ENCODE results near the gene FGD6.

Gene FGD6

DNA sequence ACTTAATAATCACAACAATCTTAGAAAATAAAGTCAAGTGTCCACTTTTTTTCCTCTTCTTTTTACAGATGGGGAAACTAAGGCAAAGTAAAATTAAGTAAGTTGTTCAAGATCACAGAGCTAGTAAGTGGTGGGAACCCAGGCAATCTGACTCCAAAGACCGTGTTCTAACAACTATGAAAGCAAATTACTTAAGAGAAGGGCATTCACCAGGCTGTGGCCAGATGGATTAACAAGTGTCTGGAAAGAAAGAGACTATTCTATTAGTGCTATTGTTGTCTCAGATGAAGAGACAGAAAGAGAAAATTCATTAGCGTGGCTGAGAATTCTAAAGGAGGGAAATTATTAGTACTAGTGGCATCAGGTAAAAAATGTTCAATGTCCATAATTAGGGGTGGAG lies 48.5 kb downstream of the FGD6 start:
- Histone ChIP-seq H3K4me1 (ENCODE audit: control insufficient read depth in 2 of 2, insufficient read depth in 1 of 2, low read depth in 1 of 2, low read length in 2 of 2) (peaks cover 0 to 2% of the 10 kb centered on the region in 2 donors), H4K8ac (ENCODE audit: low read depth, low read length) (no peak overlapping the region), H2BK15ac (ENCODE audit: low read length) (no peak overlapping the region), H3K18ac (ENCODE audit: low read length) (no peak overlapping the region), H3K27ac (replicated peaks; ENCODE audit: low read length) (peak overlapping the region; percentile 63), H3K23ac (ENCODE audit: low read depth, low read length, poor library complexity) (no peak overlapping the region), H3K9ac (ENCODE audit: low read depth, low read length, poor library complexity) (no peak overlapping the region), H3K27me3 (ENCODE audit: control insufficient read depth in 3 of 3, insufficient read depth in 3 of 3, low read depth in 1 of 3, low read length in 3 of 3) (no peaks in the 10 kb centered on the region), H3K36me3 (replicated peaks in 1 of 2; ENCODE audit: control insufficient read depth in 2 of 2, insufficient read depth in 2 of 2, low read length in 2 of 2) (peaks cover 2 to 47% of the 10 kb centered on the region in 2 donors), H2BK12ac (ENCODE audit: low read length) (no peak overlapping the region), H2BK120ac (ENCODE audit: low read depth, low read length) (no peak overlapping the region), H4K91ac (ENCODE audit: low read depth, low read length, poor library complexity) (no peak overlapping the region), H3K4me2 (ENCODE audit: insufficient read depth, low read length, poor library complexity, severe bottlenecking) (no peak overlapping the region), H3K14ac (ENCODE audit: low read length) (no peak overlapping the region), H2AFZ (ENCODE audit: low read length) (no peak overlapping the region), H3K4ac (ENCODE audit: low read length) (no peak overlapping the region), H2BK5ac (ENCODE audit: low read length) (no peak overlapping the region), H3K9me3 (replicated peaks in 1 of 2; ENCODE audit: control insufficient read depth in 2 of 2, insufficient read depth in 1 of 2, low read depth in 1 of 2, low read length in 2 of 2) (no peaks in the 10 kb centered on the region), H2AK5ac (ENCODE audit: low read depth, low read length) (no peak overlapping the region), H3K79me1 (ENCODE audit: low read depth, low read length) (no peaks in the 10 kb centered on the region), H3K4me3 (ENCODE audit: low read length in 2 of 2) (no peak overlapping the region)
- DNase-seq (ENCODE audit: low spot score) = peak; percentile 26
- no CpG with 5 or more reads among the region's 2 CpGs for WGBS, 2 donors (ENCODE audit: extremely low coverage in 2 of 2, insufficient read length in 2 of 2, insufficient replicate concordance in 1 of 2)

- no peak overlapping the region for H4K8ac ChIP-seq (ENCODE audit: low read depth, low read length)
- no peak overlapping the region for H2AFZ ChIP-seq (ENCODE audit: low read length)
- H2BK120ac ChIP-seq (ENCODE audit: low read depth, low read length) = no peak overlapping the region
- no peak overlapping the region for H2AK5ac ChIP-seq (ENCODE audit: low read depth, low read length)
- peaks cover 0 to 21% of the 10 kb centered on the region in 2 donors for H3K36me3 ChIP-seq (replicated peaks in 1 of 2; ENCODE audit: control insufficient read depth in 2 of 2, insufficient read depth in 2 of 2, low read length in 2 of 2)
- H4K91ac ChIP-seq (ENCODE audit: low read depth, low read length, poor library complexity) = no peak overlapping the region
- H2BK12ac ChIP-seq (ENCODE audit: low read length) = no peak overlapping the region
- no peak overlapping the region for H3K4me3 ChIP-seq (ENCODE audit: low read length in 2 of 2)
- no peaks in the 10 kb centered on the region for H3K9me3 ChIP-seq (replicated peaks in 1 of 2; ENCODE audit: control insufficient read depth in 2 of 2, insufficient read depth in 1 of 2, low read depth in 1 of 2, low read length in 2 of 2)
- H3K14ac ChIP-seq (ENCODE audit: low read length) = no peak overlapping the region
- no peaks in the 10 kb centered on the region for H3K79me1 ChIP-seq (ENCODE audit: low read depth, low read length)
- H3K23ac ChIP-seq (ENCODE audit: low read depth, low read length, poor library complexity) = no peak overlapping the region
- no peak overlapping the region for H3K4me2 ChIP-seq (ENCODE audit: insufficient read depth, low read length, poor library complexity, severe bottlenecking)
- H3K4me1 ChIP-seq (ENCODE audit: control insufficient read depth in 2 of 2, insufficient read depth in 1 of 2, low read depth in 1 of 2, low read length in 2 of 2) = peaks cover 0 to 2% of the 10 kb centered on the region in 2 donors
- no peak overlapping the region for H3K4ac ChIP-seq (ENCODE audit: low read length)
- H3K9ac ChIP-seq (ENCODE audit: low read depth, low read length, poor library complexity) = no peak overlapping the region
- no peak overlapping the region for H2BK5ac ChIP-seq (ENCODE audit: low read length)
- no peak overlapping the region for H3K27ac ChIP-seq (replicated peaks; ENCODE audit: low read length)
- no peak overlapping the region for H2BK15ac ChIP-seq (ENCODE audit: low read length)
- DNase-seq (ENCODE audit: low spot score) = no peak
- WGBS, 2 donors (ENCODE audit: extremely low coverage in 2 of 2, insufficient read length in 2 of 2, insufficient replicate concordance in 1 of 2) = no CpG with 5 or more reads among the region's 2 CpGs
- H3K27me3 ChIP-seq (ENCODE audit: control insufficient read depth in 3 of 3, insufficient read depth in 3 of 3, low read depth in 1 of 3, low read length in 3 of 3) = no peaks in the 10 kb centered on the region
- H3K18ac ChIP-seq (ENCODE audit: low read length) = no peak overlapping the region
Measured at GRCh38 chr12:95164656-95165055, 52.6 kb downstream of the FGD6 start.

- Histone ChIP-seq H3K27ac (replicated peaks; ENCODE audit: low read length) (no peak overlapping the region), H3K4me1 (ENCODE audit: control insufficient read depth in 2 of 2, insufficient read depth in 1 of 2, low read depth in 1 of 2, low read length in 2 of 2) (no peaks in the 10 kb centered on the region), H3K27me3 (ENCODE audit: control insufficient read depth in 3 of 3, insufficient read depth in 3 of 3, low read depth in 1 of 3, low read length in 3 of 3) (no peaks in the 10 kb centered on the region), H2AK5ac (ENCODE audit: low read depth, low read length) (no peak overlapping the region), H3K9ac (ENCODE audit: low read depth, low read length, poor library complexity) (no peak overlapping the region), H3K18ac (ENCODE audit: low read length) (no peak overlapping the region), H4K8ac (ENCODE audit: low read depth, low read length) (no peak overlapping the region), H3K4me2 (ENCODE audit: insufficient read depth, low read length, poor library complexity, severe bottlenecking) (no peak overlapping the region), H4K91ac (ENCODE audit: low read depth, low read length, poor library complexity) (no peak overlapping the region), H3K4ac (ENCODE audit: low read length) (no peak overlapping the region), H3K9me3 (replicated peaks in 1 of 2; ENCODE audit: control insufficient read depth in 2 of 2, insufficient read depth in 1 of 2, low read depth in 1 of 2, low read length in 2 of 2) (no peaks in the 10 kb centered on the region), H2BK12ac (ENCODE audit: low read length) (no peak overlapping the region), H2AFZ (ENCODE audit: low read length) (no peak overlapping the region), H3K36me3 (replicated peaks in 1 of 2; ENCODE audit: control insufficient read depth in 2 of 2, insufficient read depth in 2 of 2, low read length in 2 of 2) (peaks cover 0 to 4% of the 10 kb centered on the region in 2 donors), H2BK120ac (ENCODE audit: low read depth, low read length) (no peak overlapping the region), H3K14ac (ENCODE audit: low read length) (no peak overlapping the region), H3K23ac (ENCODE audit: low read depth, low read length, poor library complexity) (no peak overlapping the region), H3K4me3 (ENCODE audit: low read length in 2 of 2) (no peak overlapping the region), H2BK5ac (ENCODE audit: low read length) (no peak overlapping the region), H3K79me1 (ENCODE audit: low read depth, low read length) (no peaks in the 10 kb centered on the region), H2BK15ac (ENCODE audit: low read length) (no peak overlapping the region)
- no peak for DNase-seq (ENCODE audit: low spot score)
- WGBS, 2 donors (ENCODE audit: extremely low coverage in 2 of 2, insufficient read length in 2 of 2, insufficient replicate concordance in 1 of 2) = no CpG with 5 or more reads among the region's 3 CpGs
Measured at GRCh38 chr12:95158919-95159318, 58.3 kb downstream of the FGD6 start.

GRCh38 chr12:95151821-95152220 lies 65.4 kb downstream of the FGD6 start:
- no peak overlapping the region for H3K27ac ChIP-seq (replicated peaks; ENCODE audit: low read length)
- H3K79me1 ChIP-seq (ENCODE audit: low read depth, low read length) = no peaks in the 10 kb centered on the region
- H3K4me1 ChIP-seq (ENCODE audit: control insufficient read depth in 2 of 2, insufficient read depth in 1 of 2, low read depth in 1 of 2, low read length in 2 of 2) = peaks cover 4 to 13% of the 10 kb centered on the region in 2 donors
- no peak overlapping the region for H4K91ac ChIP-seq (ENCODE audit: low read depth, low read length, poor library complexity)
- H3K18ac ChIP-seq (ENCODE audit: low read length) = no peak overlapping the region
- H2BK120ac ChIP-seq (ENCODE audit: low read depth, low read length) = no peak overlapping the region
- H2AK5ac ChIP-seq (ENCODE audit: low read depth, low read length) = no peak overlapping the region
- H3K9me3 ChIP-seq (replicated peaks in 1 of 2; ENCODE audit: control insufficient read depth in 2 of 2, insufficient read depth in 1 of 2, low read depth in 1 of 2, low read length in 2 of 2) = no peaks in the 10 kb centered on the region
- no peak overlapping the region for H3K14ac ChIP-seq (ENCODE audit: low read length)
- H3K23ac ChIP-seq (ENCODE audit: low read depth, low read length, poor library complexity) = no peak overlapping the region
- no peak overlapping the region for H3K9ac ChIP-seq (ENCODE audit: low read depth, low read length, poor library complexity)
- H3K4ac ChIP-seq (ENCODE audit: low read length) = no peak overlapping the region
- H3K4me3 ChIP-seq (ENCODE audit: low read length in 2 of 2) = no peak overlapping the region
- no peak overlapping the region for H2BK5ac ChIP-seq (ENCODE audit: low read length)
- H2BK12ac ChIP-seq (ENCODE audit: low read length) = no peak overlapping the region
- H2BK15ac ChIP-seq (ENCODE audit: low read length) = no peak overlapping the region
- no peak overlapping the region for H3K4me2 ChIP-seq (ENCODE audit: insufficient read depth, low read length, poor library complexity, severe bottlenecking)
- H3K36me3 ChIP-seq (replicated peaks in 1 of 2; ENCODE audit: control insufficient read depth in 2 of 2, insufficient read depth in 2 of 2, low read length in 2 of 2) = peaks cover 2 to 25% of the 10 kb centered on the region in 2 donors
- no peak overlapping the region for H2AFZ ChIP-seq (ENCODE audit: low read length)
- no peaks in the 10 kb centered on the region for H3K27me3 ChIP-seq (ENCODE audit: control insufficient read depth in 3 of 3, insufficient read depth in 3 of 3, low read depth in 1 of 3, low read length in 3 of 3)
- no peak for DNase-seq (ENCODE audit: low spot score)
- no peak overlapping the region for H4K8ac ChIP-seq (ENCODE audit: low read depth, low read length)
- no CpG with 5 or more reads among the region's 2 CpGs for WGBS, 2 donors (ENCODE audit: extremely low coverage in 2 of 2, insufficient read length in 2 of 2, insufficient replicate concordance in 1 of 2)

All from neuronal stem cell (in vitro differentiated cells).